GM12873 (cell line): ENCODE results near the gene ARHGAP15.

Experiments used
- CTCF ChIP-seq: IDR thresholded peaks from 2 replicates; pipeline ENCODE4 v1.5.1; 2012; ENCODE audit warnings: low read depth, mild to moderate bottlenecking, moderate library complexity, low read length, control low read depth; ENCODE audit not compliant: insufficient read depth; ENCODE audit errors: missing control alignments

The ARHGAP15 gene

GRCh38 chr2:143482771-143483170 is 353.6 kb downstream of the ARHGAP15 start:
- no peak for TF ChIP-seq CTCF

- TF ChIP-seq CTCF: no peak
Observed at GRCh38 chr2:143486976-143487375, 357.8 kb downstream of the ARHGAP15 start.

- no peak for TF ChIP-seq CTCF
Observed at GRCh38 chr2:143489145-143489544, 359.9 kb downstream of the ARHGAP15 start.

- TF ChIP-seq CTCF: no peak
Observed at GRCh38 chr2:143491131-143491530, 361.9 kb downstream of the ARHGAP15 start.

GRCh38 chr2:143493339-143493738 is 364.1 kb downstream of the ARHGAP15 start:
- TF ChIP-seq CTCF: no peak

GRCh38 chr2:143497726-143498125 is 368.5 kb downstream of the ARHGAP15 start:
- TF ChIP-seq CTCF: no peak

- TF ChIP-seq CTCF: no peak
Observed at GRCh38 chr2:143498496-143498895, 369.3 kb downstream of the ARHGAP15 start.
